ENCODE data around the gene FGFR2. TPM values are rescaled to one million over a fixed set of nuclear protein-coding genes. Genes with fewer than 3 reads are reported as not detected.

Gene FGFR2
- polyA plus RNA-seq, 4 donors, result 86.5 to 107 (median 104) TPM

- DNase-seq (ENCODE audit: low read depth in 4 of 4, low spot score in 3 of 4), result no peak
These were observed 137.5 kb downstream of the FGFR2 start for GRCh38 chr10:121460733-121461132.

GRCh38 chr10:121459622-121460453, 138.4 kb downstream of the FGFR2 start:
- no peak for DNase-seq (ENCODE audit: low read depth in 4 of 4, low spot score in 3 of 4)

GRCh38 chr10:121459279-121459621, 139.0 kb downstream of the FGFR2 start:
- no peak for DNase-seq (ENCODE audit: low read depth in 4 of 4, low spot score in 3 of 4)

GRCh38 chr10:121457729-121458128, 140.5 kb downstream of the FGFR2 start:
- no peak for DNase-seq (ENCODE audit: low read depth in 4 of 4, low spot score in 3 of 4)

- no peak for DNase-seq (ENCODE audit: low read depth in 4 of 4, low spot score in 3 of 4)
These were observed 142.9 kb downstream of the FGFR2 start for GRCh38 chr10:121455377-121455776.

- DNase-seq (ENCODE audit: low read depth in 4 of 4, low spot score in 3 of 4), result no peak
These were observed 143.5 kb downstream of the FGFR2 start for GRCh38 chr10:121454781-121455180.

- no peak for DNase-seq (ENCODE audit: low read depth in 4 of 4, low spot score in 3 of 4)
These were observed 145.1 kb downstream of the FGFR2 start for GRCh38 chr10:121453160-121453559.

- no peak for DNase-seq (ENCODE audit: low read depth in 4 of 4, low spot score in 3 of 4)
These were observed 145.7 kb downstream of the FGFR2 start for GRCh38 chr10:121452581-121452980.

- no peak for DNase-seq (ENCODE audit: low read depth in 4 of 4, low spot score in 3 of 4)
These were observed 148.0 kb downstream of the FGFR2 start for GRCh38 chr10:121450247-121450646.

GRCh38 chr10:121449482-121449924, 148.7 kb downstream of the FGFR2 start:
- peak in 2 of 4 donors; percentile 42 to 56 for DNase-seq (ENCODE audit: low read depth in 4 of 4, low spot score in 3 of 4)

- no peak for DNase-seq (ENCODE audit: low read depth in 4 of 4, low spot score in 3 of 4)
These were observed 149.3 kb downstream of the FGFR2 start for GRCh38 chr10:121448766-121449421.

GRCh38 chr10:121444520-121445165, 153.6 kb downstream of the FGFR2 start:
- DNase-seq (ENCODE audit: low read depth in 4 of 4, low spot score in 3 of 4), result no peak

GRCh38 chr10:121442086-121442935, 155.9 kb downstream of the FGFR2 start:
- DNase-seq (ENCODE audit: low read depth in 4 of 4, low spot score in 3 of 4), result no peak

- no peak for DNase-seq (ENCODE audit: low read depth in 4 of 4, low spot score in 3 of 4)
These were observed 157.8 kb downstream of the FGFR2 start for GRCh38 chr10:121440461-121440860.

- DNase-seq (ENCODE audit: low read depth in 4 of 4, low spot score in 3 of 4), result no peak
These were observed 159.9 kb downstream of the FGFR2 start for GRCh38 chr10:121438333-121438732.

- no peak for DNase-seq (ENCODE audit: low read depth in 4 of 4, low spot score in 3 of 4)
These were observed 160.6 kb downstream of the FGFR2 start for GRCh38 chr10:121437596-121437995.

- DNase-seq (ENCODE audit: low read depth in 4 of 4, low spot score in 3 of 4), result no peak
These were observed 161.5 kb downstream of the FGFR2 start for GRCh38 chr10:121436630-121437341.

GRCh38 chr10:121436281-121436629, 162.0 kb downstream of the FGFR2 start:
- no peak for DNase-seq (ENCODE audit: low read depth in 4 of 4, low spot score in 3 of 4)

GRCh38 chr10:121435099-121435875, 163.0 kb downstream of the FGFR2 start:
- no peak for DNase-seq (ENCODE audit: low read depth in 4 of 4, low spot score in 3 of 4)

Data from right renal pelvis (tissue), 4 donors.